ENCODE data around the gene ATXN7.

DNA sequence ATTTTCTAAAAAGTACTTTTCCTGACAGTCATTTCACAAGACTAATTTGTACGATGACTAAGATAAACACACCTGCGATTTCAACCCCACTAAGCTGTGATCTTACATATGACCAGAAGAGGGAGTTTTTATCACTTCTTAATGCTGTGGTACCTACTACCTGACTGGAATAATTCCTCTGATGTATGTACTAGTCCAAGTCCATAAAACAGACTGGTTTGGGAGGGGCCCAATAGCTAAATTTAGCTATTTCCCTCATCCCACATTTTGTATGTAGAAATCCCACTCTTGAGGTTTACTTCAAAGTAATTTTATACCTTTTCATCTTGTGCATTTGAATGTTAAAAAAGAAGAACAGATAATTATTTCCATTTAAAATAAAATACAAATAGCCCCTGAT lies 98.2 kb downstream of the ATXN7 start:
- TF ChIP-seq SRF (IDR thresholded peaks at IDR 0.05; ENCODE audit: low read depth in 2 of 2, low read length in 2 of 2) (no peak), EZH2 (IDR thresholded peaks at IDR 0.05; ENCODE audit: borderline replicate concordance, control insufficient read depth, low read depth, low read length) (no peak), HCFC1 (IDR thresholded peaks at IDR 0.05; ENCODE audit: low read length) (no peak), ESRRA (IDR thresholded peaks at IDR 0.05; ENCODE audit: low read length) (no peak)
- TF ChIP-seq, protein P1, sequence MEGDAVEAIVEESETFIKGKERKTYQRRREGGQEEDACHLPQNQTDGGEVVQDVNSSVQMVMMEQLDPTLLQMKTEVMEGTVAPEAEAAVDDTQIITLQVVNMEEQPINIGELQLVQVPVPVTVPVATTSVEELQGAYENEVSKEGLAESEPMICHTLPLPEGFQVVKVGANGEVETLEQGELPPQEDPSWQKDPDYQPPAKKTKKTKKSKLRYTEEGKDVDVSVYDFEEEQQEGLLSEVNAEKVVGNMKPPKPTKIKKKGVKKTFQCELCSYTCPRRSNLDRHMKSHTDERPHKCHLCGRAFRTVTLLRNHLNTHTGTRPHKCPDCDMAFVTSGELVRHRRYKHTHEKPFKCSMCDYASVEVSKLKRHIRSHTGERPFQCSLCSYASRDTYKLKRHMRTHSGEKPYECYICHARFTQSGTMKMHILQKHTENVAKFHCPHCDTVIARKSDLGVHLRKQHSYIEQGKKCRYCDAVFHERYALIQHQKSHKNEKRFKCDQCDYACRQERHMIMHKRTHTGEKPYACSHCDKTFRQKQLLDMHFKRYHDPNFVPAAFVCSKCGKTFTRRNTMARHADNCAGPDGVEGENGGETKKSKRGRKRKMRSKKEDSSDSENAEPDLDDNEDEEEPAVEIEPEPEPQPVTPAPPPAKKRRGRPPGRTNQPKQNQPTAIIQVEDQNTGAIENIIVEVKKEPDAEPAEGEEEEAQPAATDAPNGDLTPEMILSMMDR (IDR thresholded peaks at IDR 0.05 in 2 of 3, conservative IDR thresholded peaks at IDR 0.05 in 1 of 3; ENCODE audit: control insufficient read depth in 2 of 3, extremely low read depth in 1 of 3, insufficient read depth in 1 of 3, low read depth in 3 of 3, low read length in 3 of 3) = peak; percentile 60 to 63 (median 62); a peak in 5 of 6 replicates

Data from GM12878 (cell line).